Body of pancreas (tissue), 4 donors: ENCODE results near the gene MCCD1. TPM values are rescaled to one million over a fixed set of nuclear protein-coding genes. Genes with fewer than 3 reads are reported as not detected.

ENCODE experiments used
- ATAC-seq: fragments of 150-250 bp; one replicate; pipeline ENCODE4 v1.9.1; 2016
- DNase-seq, 4 donors: peaks; one replicate each; pipeline ENCODE4 v3.0.0-alpha.2; 2019
- H3K27ac ChIP-seq, 4 donors: fragments of 200-600 bp; sonication (generic); 1 replicate in 3 of 4; 2 replicates in 1 of 4; pipeline versions ENCODE4 v1.5.1 to v1.6.1; 2016 to 2019; ENCODE audit warnings: mild to moderate bottlenecking in 1 of 4, mixed read lengths in 1 of 4, moderate library complexity in 1 of 4
- H3K27me3 ChIP-seq, 2 donors: fragments of 200-600 bp; sonication (generic); one replicate each; pipeline ENCODE4 v1.6.0; 2016; ENCODE audit warnings: mild to moderate bottlenecking in 1 of 2
- H3K36me3 ChIP-seq, 2 donors: fragments of 200-600 bp; sonication (generic); replicated peaks in 1 of 2; 2 replicates each; pipeline ENCODE4 v1.5.1; 2016; ENCODE audit warnings: low read depth in 2 of 2; ENCODE audit not compliant: insufficient read depth in 1 of 2
- H3K4me1 ChIP-seq: fragments of 200-600 bp; sonication (generic); one replicate; pipeline ENCODE4 v1.6.0; 2016
- H3K4me3 ChIP-seq, 2 donors: fragments of 200-600 bp; sonication (generic); 1 replicate in 1 of 2; 2 replicates in 1 of 2; pipeline ENCODE4 v1.5.1; 2016 to 2019
- H3K9me3 ChIP-seq, 3 donors: fragments of 200-600 bp; sonication (generic); 1 replicate in 2 of 3; 2 replicates in 1 of 3; pipeline ENCODE4 v1.5.1; 2016
- POLR2A ChIP-seq, 3 donors: fragments of 450-650 bp; IDR thresholded peaks; one replicate each; pipeline ENCODE4 v1.6.1; 2016; ENCODE audit warnings: antibody characterized with exemption in 3 of 3, mild to moderate bottlenecking in 2 of 3
- WGBS, 2 donors: methylation state at CpG; one replicate each; pipeline ENCODE4 v1.1.5; 2017; 5-methylcytosine and 5-hydroxymethylcytosine counted together
- intact Hi-C: fragments of 100-400 bp; cut with DNase I; formaldehyde crosslinking; loops from one replicate; pipeline ENCODE4 v1.15.1; 2023
- total RNA-seq, 2 donors: library from RNA; depleted of rRNA; stranded (reverse); fragments of >200 nt; gene quantifications; one replicate each; pipeline ENCODE4 v1.1.0, GENCODE V29; 2016
- TF ChIP-seq, protein P1 (sequence below), 7 experiments: fragments of 450-650 bp in 4 of 7; fragments of 200-600 bp in 3 of 7; sonication (generic) in 3 of 7; IDR thresholded peaks; one replicate each; pipeline ENCODE4 v1.5.1; 2016 to 2019; ENCODE audit warnings: antibody characterized with exemption in 7 of 7

Gene MCCD1
- total RNA-seq, 2 donors from 2014 or later = not detected

DNA sequence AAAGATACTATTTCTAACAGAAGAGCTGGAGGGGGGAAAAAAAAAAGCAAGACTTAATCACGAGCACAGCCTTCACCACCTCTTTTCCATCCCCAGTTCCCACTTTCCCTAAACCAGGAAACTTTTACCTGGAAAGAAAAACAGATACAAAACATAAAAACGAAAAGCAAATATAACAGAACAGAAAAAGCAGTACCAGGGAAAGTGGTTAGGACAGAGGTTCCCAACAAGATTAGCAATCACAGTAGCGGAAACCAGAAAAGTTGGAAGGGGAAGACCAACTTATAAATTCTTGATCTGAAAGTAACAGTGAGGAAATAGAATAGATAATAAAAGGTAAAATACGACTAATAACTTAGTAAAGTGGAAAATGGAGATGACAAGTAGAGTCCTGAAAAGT lies 11.9 kb downstream of the MCCD1 start:
- WGBS, 2 donors = 3 to 8% methylated on average over 4 of the region's 4 CpGs
- peak overlapping the region; percentile 78 to 88 for H3K4me3 ChIP-seq
- no peak for ATAC-seq
- intact Hi-C loops = no loop called here
- H3K9me3 ChIP-seq = no peaks in the 10 kb centered on the region
- DNase-seq = no peak
- peak overlapping the region; percentile 93 to 98 (median 94) for H3K27ac ChIP-seq
- H3K36me3 ChIP-seq = peaks cover 8 to 21% of the 10 kb centered on the region in 2 donors
- H3K27me3 ChIP-seq = no peaks in the 10 kb centered on the region
- TF ChIP-seq, protein P1, sequence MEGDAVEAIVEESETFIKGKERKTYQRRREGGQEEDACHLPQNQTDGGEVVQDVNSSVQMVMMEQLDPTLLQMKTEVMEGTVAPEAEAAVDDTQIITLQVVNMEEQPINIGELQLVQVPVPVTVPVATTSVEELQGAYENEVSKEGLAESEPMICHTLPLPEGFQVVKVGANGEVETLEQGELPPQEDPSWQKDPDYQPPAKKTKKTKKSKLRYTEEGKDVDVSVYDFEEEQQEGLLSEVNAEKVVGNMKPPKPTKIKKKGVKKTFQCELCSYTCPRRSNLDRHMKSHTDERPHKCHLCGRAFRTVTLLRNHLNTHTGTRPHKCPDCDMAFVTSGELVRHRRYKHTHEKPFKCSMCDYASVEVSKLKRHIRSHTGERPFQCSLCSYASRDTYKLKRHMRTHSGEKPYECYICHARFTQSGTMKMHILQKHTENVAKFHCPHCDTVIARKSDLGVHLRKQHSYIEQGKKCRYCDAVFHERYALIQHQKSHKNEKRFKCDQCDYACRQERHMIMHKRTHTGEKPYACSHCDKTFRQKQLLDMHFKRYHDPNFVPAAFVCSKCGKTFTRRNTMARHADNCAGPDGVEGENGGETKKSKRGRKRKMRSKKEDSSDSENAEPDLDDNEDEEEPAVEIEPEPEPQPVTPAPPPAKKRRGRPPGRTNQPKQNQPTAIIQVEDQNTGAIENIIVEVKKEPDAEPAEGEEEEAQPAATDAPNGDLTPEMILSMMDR (IDR thresholded peaks at IDR 0.05) = no peak
- no peak for TF ChIP-seq POLR2A (IDR thresholded peaks at IDR 0.05)
- peaks cover 34% of the 10 kb centered on the region for H3K4me1 ChIP-seq

DNA sequence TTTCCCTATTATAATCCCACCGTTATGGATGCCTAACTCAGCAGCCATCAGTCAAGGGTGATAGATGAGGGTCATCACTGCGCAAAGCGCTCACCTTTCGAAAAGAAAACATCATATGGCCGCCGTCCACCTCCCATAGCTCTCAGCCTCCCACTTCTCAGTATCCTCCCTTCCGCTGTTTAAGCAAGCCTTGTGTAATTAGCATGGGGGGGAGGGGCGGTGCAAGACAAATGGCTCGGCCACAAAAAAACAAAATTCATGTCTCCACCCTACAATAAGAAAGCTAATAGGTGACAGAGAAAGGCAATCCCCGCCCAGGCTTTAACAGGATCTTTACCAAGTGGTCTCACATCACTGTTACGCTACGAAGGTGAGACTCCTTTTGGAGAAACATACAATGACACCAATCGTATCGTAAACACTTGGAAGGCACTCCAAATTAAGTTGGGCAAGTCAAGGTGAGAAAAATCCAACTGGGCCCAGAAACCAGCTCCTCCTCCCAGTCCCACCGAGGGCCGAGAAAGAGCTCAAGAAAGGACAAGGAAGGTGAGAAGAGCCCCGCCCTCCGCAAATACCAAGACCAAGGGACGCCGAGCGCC lies 12.4 kb downstream of the MCCD1 start:
- 0 to 1% methylated on average over 21 of the region's 21 CpGs for WGBS, 2 donors
- intact Hi-C loops = no loop called here
- TF ChIP-seq, protein P1 (IDR thresholded peaks at IDR 0.05) = no peak
- TF ChIP-seq POLR2A (IDR thresholded peaks at IDR 0.05) = no peak
- Histone ChIP-seq H3K27ac (peak overlapping the region; percentile 93 to 98 (median 94)), H3K9me3 (no peaks in the 10 kb centered on the region), H3K4me3 (peak overlapping the region; percentile 78 to 88), H3K27me3 (no peaks in the 10 kb centered on the region), H3K36me3 (peaks cover 3 to 16% of the 10 kb centered on the region in 2 donors), H3K4me1 (peaks cover 34% of the 10 kb centered on the region)
- DNase-seq (peak; percentile 33 to 61 (median 56)), ATAC-seq (no peak)

DNA sequence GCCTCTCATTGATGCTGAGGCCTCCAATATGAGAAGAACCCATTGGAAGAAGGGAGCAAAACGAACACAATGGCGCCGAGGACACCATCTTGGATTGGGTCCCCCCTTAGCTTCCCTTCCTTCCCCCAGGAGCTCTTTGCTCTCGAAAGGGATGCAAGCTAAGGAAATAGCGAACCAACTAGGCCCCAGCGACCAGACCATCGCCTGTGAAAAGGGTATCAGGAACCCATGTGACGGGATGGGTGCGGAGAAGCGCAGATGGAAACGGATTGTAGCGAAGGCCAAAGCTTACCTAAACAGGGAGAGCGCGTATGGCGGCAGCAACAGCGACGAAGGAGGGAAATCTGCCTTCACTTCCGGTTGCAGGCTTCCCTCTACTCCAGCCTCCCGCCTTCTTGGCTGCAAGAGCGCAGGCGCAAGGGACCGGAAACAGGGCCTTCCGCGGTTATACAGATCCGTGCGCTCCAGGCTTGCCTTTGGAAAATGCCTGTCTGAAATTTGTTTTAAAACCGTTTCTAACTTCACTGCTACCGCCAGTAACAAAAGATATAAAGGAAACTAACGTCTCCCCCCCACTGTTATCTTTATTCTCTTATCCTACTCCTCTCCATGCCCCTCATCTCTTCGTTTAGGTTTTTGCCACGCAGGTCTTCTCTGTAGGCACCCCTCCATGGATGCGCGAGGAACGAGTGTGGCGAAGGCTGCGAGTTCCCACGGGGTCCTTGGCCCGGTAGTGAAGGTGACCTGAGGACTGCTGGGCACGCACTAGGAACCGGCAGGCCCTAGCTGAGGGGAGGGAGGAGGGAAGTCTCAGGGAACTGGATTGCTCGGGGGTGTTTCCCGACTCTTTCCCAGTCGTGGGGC lies 13.1 kb downstream of the MCCD1 start, which contains the start of gene DDX39B:
DDX39B (minus strand) TSS at position 346 of the 864 bp plus-strand sequence. CDS start 1,471 bp downstream, outside the sequence.
- DNase-seq (peak; percentile 95 to 98 (median 96)), ATAC-seq (peak; percentile 93)
- intact Hi-C loops = no loop called here
- Histone ChIP-seq H3K27ac (peak within 1 kb of the TSS; percentile 93 to 98 (median 94)), H3K36me3 (peaks cover 0 to 9% of the 10 kb centered on the region in 2 donors), H3K27me3 (no peaks in the 10 kb centered on the region), H3K9me3 (no peaks in the 10 kb centered on the region), H3K4me1 (peaks cover 39% of the 10 kb centered on the region), H3K4me3 (peak within 1 kb of the TSS; percentile 78 to 88)
- WGBS, 2 donors = 0 to 1% methylated on average over 41 to 42 of the region's 43 CpGs
- peak; percentile 64 to 96 (median 94) for TF ChIP-seq POLR2A (IDR thresholded peaks at IDR 0.05)
- TF ChIP-seq, protein P1 (IDR thresholded peaks at IDR 0.05) = peak in 2 of 7 experiments; percentile 10 to 18

DNA sequence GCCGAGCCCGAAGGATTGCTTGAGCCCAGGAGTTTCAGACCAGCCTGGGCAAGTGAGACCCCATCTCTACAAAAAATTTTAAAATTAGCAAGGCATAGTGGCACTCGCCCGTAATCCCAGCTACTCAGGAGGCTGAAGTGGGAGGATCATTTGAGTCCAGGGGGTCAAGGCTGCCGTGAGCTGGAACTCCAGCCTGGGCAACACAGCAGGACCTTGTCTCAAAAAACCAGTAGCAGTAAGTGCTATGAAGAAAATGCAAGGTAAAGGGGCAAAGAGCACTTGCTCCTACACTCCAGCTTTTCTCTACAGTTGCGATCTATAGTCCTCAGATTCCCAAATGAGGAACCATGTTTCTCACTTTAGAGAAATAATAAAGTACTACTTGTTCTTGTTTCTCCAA lies 14.9 kb downstream of the MCCD1 start:
- DNase-seq (no peak), ATAC-seq (no peak)
- no peak for TF ChIP-seq POLR2A (IDR thresholded peaks at IDR 0.05)
- TF ChIP-seq, protein P1 (IDR thresholded peaks at IDR 0.05) = no peak
- Histone ChIP-seq H3K9me3 (no peaks in the 10 kb centered on the region), H3K36me3 (peaks cover 0 to under 1% of the 10 kb centered on the region in 2 donors), H3K27ac (no peak overlapping the region), H3K4me3 (no peak overlapping the region), H3K27me3 (no peaks in the 10 kb centered on the region), H3K4me1 (peaks cover 45% of the 10 kb centered on the region)
- 89 to 93% methylated on average over 6 of the region's 6 CpGs for WGBS, 2 donors
- intact Hi-C loops = no loop called here
